Measurements from ENCODE around the gene NMBR. TPM values are rescaled to one million over a fixed set of nuclear protein-coding genes. Genes with fewer than 3 reads are reported as not detected.

Gene NMBR
- total RNA-seq, 1 experiment from 2014 or later: 0.35 TPM

- Histone ChIP-seq H3K27ac (no peak overlapping the region), H3K4me1 (replicated peaks; ENCODE audit: insufficient read depth) (no peaks in the 10 kb centered on the region), H3K4me2 (no peak overlapping the region), H3K36me3 (ENCODE audit: low read depth) (no peaks in the 10 kb centered on the region), H3K79me2 (ENCODE audit: low read depth) (no peaks in the 10 kb centered on the region), H3K9me3 (ENCODE audit: insufficient read depth, low read depth) (no peaks in the 10 kb centered on the region), H3F3A (ENCODE audit: insufficient read depth, low read depth) (no peaks in the 10 kb centered on the region), H3K4me3 (no peak overlapping the region), H3K9me2 (ENCODE audit: insufficient read depth) (no peaks in the 10 kb centered on the region), H2AFZ (no peak overlapping the region), H4K20me1 (ENCODE audit: insufficient read depth) (no peaks in the 10 kb centered on the region), H3K27me3 (ENCODE audit: insufficient read depth, low read depth) (no peaks in the 10 kb centered on the region)
- intact Hi-C loops (cut with micrococcal nuclease; ENCODE audit: unreplicated experiment): no loop called here
- BruUV-seq (replicated peaks): no TSS peak
- no peak for DNase-seq
- TF ChIP-seq CTCF (conservative IDR thresholded peaks at IDR 0.05) (no peak), EZH2 (IDR thresholded peaks at IDR 0.05; ENCODE audit: low read depth) (no peak)
- POLR2A ChIA-PET (ENCODE audit: unreplicated experiment): no interaction called here
- CTCF ChIA-PET: interaction anchor here (0.7 kb wide), 1 partner anchor 440 kb away, joined by 5 read pairs; no protein-coding TSS in a partner anchor
Measured at GRCh38 chr6:142058551-142059290, 88.2 kb downstream of the NMBR start.

GRCh38 chr6:142055219-142055618, 91.7 kb downstream of the NMBR start:
- H3K4me1 ChIP-seq (replicated peaks; ENCODE audit: insufficient read depth): no peaks in the 10 kb centered on the region
- H3K79me2 ChIP-seq (ENCODE audit: low read depth): no peaks in the 10 kb centered on the region
- no peaks in the 10 kb centered on the region for H3K9me3 ChIP-seq (ENCODE audit: insufficient read depth, low read depth)
- no peaks in the 10 kb centered on the region for H3K27me3 ChIP-seq (ENCODE audit: insufficient read depth, low read depth)
- TF ChIP-seq EZH2 (IDR thresholded peaks at IDR 0.05; ENCODE audit: low read depth): no peak
- no peak for TF ChIP-seq CTCF (conservative IDR thresholded peaks at IDR 0.05)
- ChIA-PET POLR2A (ENCODE audit: unreplicated experiment) (no interaction called here), CTCF (no interaction called here)
- H3K27ac ChIP-seq: no peak overlapping the region
- no peaks in the 10 kb centered on the region for H3K9me2 ChIP-seq (ENCODE audit: insufficient read depth)
- intact Hi-C loops (cut with micrococcal nuclease; ENCODE audit: unreplicated experiment): no loop called here
- no peaks in the 10 kb centered on the region for H3F3A ChIP-seq (ENCODE audit: insufficient read depth, low read depth)
- no peaks in the 10 kb centered on the region for H4K20me1 ChIP-seq (ENCODE audit: insufficient read depth)
- DNase-seq: no peak
- BruUV-seq (replicated peaks): no TSS peak
- no peak overlapping the region for H3K4me2 ChIP-seq
- no peaks in the 10 kb centered on the region for H3K36me3 ChIP-seq (ENCODE audit: low read depth)
- H3K4me3 ChIP-seq: no peak overlapping the region
- no peak overlapping the region for H2AFZ ChIP-seq

- Histone ChIP-seq H3K27ac (no peak overlapping the region), H4K20me1 (ENCODE audit: insufficient read depth) (no peaks in the 10 kb centered on the region), H3K4me1 (replicated peaks; ENCODE audit: insufficient read depth) (no peaks in the 10 kb centered on the region), H3K4me3 (no peak overlapping the region), H3K36me3 (ENCODE audit: low read depth) (no peaks in the 10 kb centered on the region), H3K9me2 (ENCODE audit: insufficient read depth) (no peaks in the 10 kb centered on the region), H2AFZ (no peak overlapping the region), H3F3A (ENCODE audit: insufficient read depth, low read depth) (no peaks in the 10 kb centered on the region), H3K4me2 (no peak overlapping the region), H3K79me2 (ENCODE audit: low read depth) (no peaks in the 10 kb centered on the region), H3K9me3 (ENCODE audit: insufficient read depth, low read depth) (no peaks in the 10 kb centered on the region), H3K27me3 (ENCODE audit: insufficient read depth, low read depth) (no peaks in the 10 kb centered on the region)
- intact Hi-C loops (cut with micrococcal nuclease; ENCODE audit: unreplicated experiment): no loop called here
- DNase-seq: no peak
- CTCF ChIA-PET: no interaction called here
- BruUV-seq (replicated peaks): no TSS peak
- TF ChIP-seq EZH2 (IDR thresholded peaks at IDR 0.05; ENCODE audit: low read depth): no peak
- TF ChIP-seq CTCF (conservative IDR thresholded peaks at IDR 0.05): no peak
- POLR2A ChIA-PET (ENCODE audit: unreplicated experiment): no interaction called here
Measured at GRCh38 chr6:142051404-142051803, 95.5 kb downstream of the NMBR start.
